HG03469 (cell line): ENCODE data around the gene OCRL.
A peak's percentile ranks its signal among the peaks of the same experiment; 100 is the strongest.

Source experiments
- ATAC-seq: cut with Tn5 transposase; IDR thresholded peaks from one replicate; pipeline ENCODE4 v1.9.1; 2021; ENCODE audit warnings: mild to moderate bottlenecking, moderate library complexity, moderate number of reproducible peaks; ENCODE audit not compliant: unreplicated experiment

OCRL gene

GRCh38 chrX:129540068-129540653 lies at the start of gene OCRL:
Gene OCRL (plus strand): TSS chrX:129540259. CDS start chrX:129540440, 181 bp downstream.
- ATAC-seq, result peak; percentile 89

DNA sequence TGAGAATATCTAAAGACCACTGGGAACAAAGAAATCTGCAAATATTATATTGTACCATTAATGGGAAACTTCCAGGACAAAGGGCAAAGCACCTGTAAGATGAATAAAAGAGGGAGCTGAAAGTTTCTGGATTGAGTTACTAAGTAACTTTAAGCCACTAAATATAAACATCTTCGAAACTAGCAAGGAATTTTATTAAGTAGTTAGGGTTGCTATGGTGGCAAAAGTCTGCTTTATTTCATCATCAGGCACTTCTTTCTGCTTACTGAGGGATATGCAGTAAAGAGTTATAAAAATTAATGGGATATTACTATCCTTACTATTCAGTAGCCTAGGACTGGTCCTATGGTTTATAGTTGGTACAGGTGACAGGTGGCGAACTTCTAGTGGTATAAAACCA lies 49.7 kb upstream of the OCRL start:
- no peak for ATAC-seq

DNA sequence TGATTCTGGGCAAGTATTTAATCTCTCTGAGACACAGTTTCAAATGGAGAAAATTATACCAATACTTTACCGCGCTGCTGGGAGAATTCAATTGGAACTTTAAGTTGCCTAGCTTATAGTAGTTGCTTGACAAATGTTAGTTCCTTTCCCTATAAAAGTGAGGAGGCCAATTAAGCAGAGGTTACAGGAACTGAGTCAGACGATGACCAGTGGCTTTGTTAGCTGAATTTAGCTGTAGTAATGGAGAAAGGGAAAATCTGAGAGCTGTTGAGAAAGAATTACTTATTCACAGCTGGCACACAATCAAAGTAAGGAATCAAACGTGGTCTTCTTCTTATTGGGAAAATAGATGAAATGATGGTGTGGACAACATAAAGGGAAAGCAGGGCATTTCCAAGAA lies 46.4 kb upstream of the OCRL start:
- ATAC-seq, result no peak

GRCh38 chrX:129494887-129495286 lies 45.2 kb upstream of the OCRL start:
- ATAC-seq, result no peak

- ATAC-seq, result no peak
Observed at GRCh38 chrX:129495900-129496299, 44.2 kb upstream of the OCRL start.

DNA sequence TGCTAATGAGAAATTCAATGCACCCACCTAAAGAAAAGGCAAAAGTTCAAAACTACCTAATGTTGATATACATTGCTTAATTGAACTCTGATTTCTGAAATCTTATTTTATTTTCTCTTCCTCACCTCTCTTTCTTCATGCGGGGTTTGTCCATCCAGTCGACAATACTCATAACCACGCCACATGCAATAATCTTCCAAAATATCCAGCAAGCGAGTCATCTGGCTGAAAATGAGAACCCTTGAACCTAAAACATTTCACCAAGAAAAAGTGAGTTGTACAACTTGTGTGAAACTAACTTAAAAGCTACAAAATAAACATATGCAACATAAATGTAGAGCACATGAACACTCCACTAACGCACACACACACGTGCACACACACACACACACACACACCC lies 43.4 kb upstream of the OCRL start:
- ATAC-seq, result no peak

- ATAC-seq, result no peak
Observed at GRCh38 chrX:129497146-129497843, 42.8 kb upstream of the OCRL start.

- ATAC-seq, result no peak
Observed at GRCh38 chrX:129510331-129510730, 29.7 kb upstream of the OCRL start.

- ATAC-seq, result no peak
Observed at GRCh38 chrX:129511689-129512088, 28.4 kb upstream of the OCRL start.

- ATAC-seq, result no peak
Observed at GRCh38 chrX:129512409-129512808, 27.6 kb upstream of the OCRL start.

GRCh38 chrX:129516402-129516801 lies 23.7 kb upstream of the OCRL start:
- ATAC-seq, result no peak

DNA sequence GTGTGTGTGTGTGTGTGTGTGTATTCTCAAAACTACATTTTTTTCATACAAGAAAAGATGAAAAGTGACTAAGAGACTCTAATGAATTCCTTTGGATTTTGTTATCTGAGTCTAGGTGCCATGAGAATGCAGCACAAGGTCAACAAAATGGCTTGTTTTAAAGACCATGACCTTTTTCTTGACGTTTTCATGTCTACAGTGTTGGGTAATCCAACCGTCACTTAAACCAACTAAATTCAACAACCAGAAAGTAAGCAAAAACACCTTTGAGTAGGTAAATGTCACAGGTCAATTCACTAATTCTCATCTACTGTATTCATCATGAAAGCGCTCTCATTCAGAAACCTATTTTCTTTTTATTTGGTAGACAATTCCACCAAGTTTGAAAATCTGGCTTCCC lies 19.9 kb upstream of the OCRL start:
- ATAC-seq, result no peak

DNA sequence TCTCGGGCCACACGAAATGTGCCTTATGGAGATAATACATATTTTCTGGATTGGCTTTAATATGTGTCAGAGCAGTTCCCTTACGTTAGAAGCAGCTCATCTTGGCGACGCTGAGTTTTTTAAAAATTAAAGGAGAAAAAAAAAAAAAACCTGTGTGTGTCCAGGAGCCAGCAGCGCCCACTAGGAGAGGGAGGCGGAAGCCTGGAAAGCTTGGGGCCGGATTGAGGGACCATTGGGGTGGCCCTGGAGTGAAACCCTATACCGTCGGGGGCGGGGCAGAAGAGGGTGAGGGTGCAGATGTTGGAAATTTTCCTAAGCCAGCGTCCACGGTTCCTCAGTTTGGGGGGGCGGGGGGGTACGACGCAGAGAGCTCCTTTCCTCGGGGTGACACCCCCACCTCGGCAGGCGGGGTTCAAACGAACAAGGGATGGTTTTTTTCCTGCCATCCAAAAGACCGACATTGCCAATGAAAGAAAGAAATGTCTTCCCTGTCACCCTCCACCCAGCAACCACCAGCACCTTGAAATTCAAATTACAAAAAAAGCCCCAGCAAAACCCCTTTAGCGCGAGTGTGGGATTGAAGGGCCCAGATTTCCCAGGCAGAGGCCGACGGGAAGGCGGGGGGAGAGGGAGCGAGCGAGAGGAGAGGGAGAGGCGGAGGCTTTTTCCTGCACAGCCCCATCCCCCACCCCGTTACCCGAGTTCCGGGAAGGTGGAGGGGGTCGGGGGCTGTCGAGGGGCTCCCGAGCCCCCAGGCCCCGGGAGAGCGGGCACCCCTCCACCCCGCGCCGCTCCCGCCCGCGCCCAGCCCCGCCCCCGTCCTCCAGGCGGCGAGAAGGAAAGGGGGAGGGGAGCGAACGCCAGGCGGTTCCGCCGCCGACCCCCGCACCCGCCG lies 17.6 kb upstream of the OCRL start:
- ATAC-seq, result no peak

GRCh38 chrX:129523079-129523911 lies 16.8 kb upstream of the OCRL start, which contains the start of gene SMARCA1:
Gene SMARCA1 (minus strand): TSS chrX:129523490. CDS start chrX:129523370, 120 bp downstream.
- ATAC-seq, result no peak

GRCh38 chrX:129524250-129524850 lies 15.7 kb upstream of the OCRL start:
- ATAC-seq, result no peak

DNA sequence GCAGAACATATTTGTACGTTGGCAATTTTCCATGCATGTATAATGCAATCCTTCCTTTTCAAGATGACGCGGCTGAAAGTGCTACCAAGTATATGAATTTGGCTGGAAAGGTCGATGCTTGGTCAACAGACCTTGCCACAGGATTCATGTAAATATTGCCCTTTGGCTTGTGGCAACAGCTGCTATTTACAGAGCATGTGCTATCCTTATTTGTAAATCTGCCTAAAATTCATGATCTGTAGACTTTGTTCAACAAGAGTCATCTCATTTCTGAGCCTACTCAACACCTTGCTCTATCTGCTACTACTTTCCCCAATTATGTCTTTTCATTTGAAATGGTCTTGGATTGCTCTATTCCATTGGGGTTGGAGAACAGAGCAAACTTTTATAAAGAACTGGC lies 14.9 kb upstream of the OCRL start:
- ATAC-seq, result no peak

- ATAC-seq, result no peak
Observed at GRCh38 chrX:129525896-129526295, 14.2 kb upstream of the OCRL start.

GRCh38 chrX:129529685-129530281 lies 10.3 kb upstream of the OCRL start:
- no peak for ATAC-seq

DNA sequence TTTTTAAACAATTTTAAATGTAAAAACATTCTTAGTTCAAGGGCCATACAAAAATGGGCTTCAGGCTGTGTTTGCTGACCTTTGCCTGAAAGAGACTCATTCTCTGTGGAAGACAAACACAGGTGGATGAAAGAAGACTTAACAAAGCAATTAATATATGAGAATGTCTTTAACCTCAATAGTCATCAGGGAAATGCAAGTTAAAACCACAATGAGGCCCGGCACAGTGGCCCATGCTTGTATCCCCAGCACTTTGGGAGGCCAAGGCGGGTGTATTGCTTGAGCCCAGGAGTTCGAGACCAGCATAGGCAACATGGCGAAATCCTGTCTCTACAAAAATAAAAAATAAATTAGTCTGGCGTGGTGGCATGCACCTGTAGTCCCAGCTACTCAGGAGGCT lies 9.6 kb upstream of the OCRL start:
- no peak for ATAC-seq

- no peak for ATAC-seq
Observed at GRCh38 chrX:129531132-129531531, 8.9 kb upstream of the OCRL start.
